ENCODE measurements around the gene PLCXD1. TPM values are rescaled to one million over a fixed set of nuclear protein-coding genes. Genes with fewer than 3 reads are reported as not detected.
A peak's percentile ranks its signal among the peaks of the same experiment; 100 is the strongest.

PLCXD1 gene
- total RNA-seq, 1 donor from 2014 or later: 3.0 TPM

GRCh38 chrX:316351-317325 is 35.5 kb downstream of the PLCXD1 start:
- TF ChIP-seq CTCF (IDR thresholded peaks at IDR 0.05): no peak
- H3K4me1 ChIP-seq: peaks cover 0 to 16% of the 10 kb centered on the region in 2 donors
- no peak for DNase-seq (ENCODE audit: low spot score in 2 of 2)
- intact Hi-C loops (cut with DNase I): no loop called here
- H3K9me3 ChIP-seq: no peaks in the 10 kb centered on the region
- peak overlapping the region in 1 of 2 donors; percentile 96 for H3K27ac ChIP-seq
- H3K4me3 ChIP-seq: no peak overlapping the region
- peaks cover 33 to 45% of the 10 kb centered on the region in 2 donors for H3K36me3 ChIP-seq
- H3K27me3 ChIP-seq: no peaks in the 10 kb centered on the region

GRCh38 chrX:317424-318067 is 36.4 kb downstream of the PLCXD1 start:
- peak overlapping the region; percentile 91 to 96 for H3K27ac ChIP-seq
- no peaks in the 10 kb centered on the region for H3K9me3 ChIP-seq
- H3K4me1 ChIP-seq: peaks cover 0 to 16% of the 10 kb centered on the region in 2 donors
- TF ChIP-seq CTCF (IDR thresholded peaks at IDR 0.05): no peak
- H3K4me3 ChIP-seq: peak overlapping the region; percentile 74 to 98
- no peaks in the 10 kb centered on the region for H3K27me3 ChIP-seq
- peaks cover 24 to 36% of the 10 kb centered on the region in 2 donors for H3K36me3 ChIP-seq
- no peak for DNase-seq (ENCODE audit: low spot score in 2 of 2)
- intact Hi-C loops (cut with DNase I): loop anchor here (1.0 kb wide), 3 partner anchors 70 to 1274 kb away; partner anchors contain the start of genes AKAP17A and SLC25A6

- intact Hi-C loops (cut with DNase I): loop anchor here (1.0 kb wide), 3 partner anchors 69 to 1273 kb away; partner anchors contain the start of genes AKAP17A and SLC25A6
- H3K4me1 ChIP-seq: peaks cover 0 to 16% of the 10 kb centered on the region in 2 donors
- no peak for TF ChIP-seq CTCF (IDR thresholded peaks at IDR 0.05)
- H3K27ac ChIP-seq: peak overlapping the region; percentile 91 to 96
- H3K27me3 ChIP-seq: no peaks in the 10 kb centered on the region
- no peaks in the 10 kb centered on the region for H3K9me3 ChIP-seq
- DNase-seq (ENCODE audit: low spot score in 2 of 2): peak; percentile 97 to 100
- H3K36me3 ChIP-seq: peaks cover 18 to 29% of the 10 kb centered on the region in 2 donors
- H3K4me3 ChIP-seq: peak overlapping the region; percentile 74 to 98
These were observed 37.0 kb downstream of the PLCXD1 start for GRCh38 chrX:318068-318738.

DNA sequence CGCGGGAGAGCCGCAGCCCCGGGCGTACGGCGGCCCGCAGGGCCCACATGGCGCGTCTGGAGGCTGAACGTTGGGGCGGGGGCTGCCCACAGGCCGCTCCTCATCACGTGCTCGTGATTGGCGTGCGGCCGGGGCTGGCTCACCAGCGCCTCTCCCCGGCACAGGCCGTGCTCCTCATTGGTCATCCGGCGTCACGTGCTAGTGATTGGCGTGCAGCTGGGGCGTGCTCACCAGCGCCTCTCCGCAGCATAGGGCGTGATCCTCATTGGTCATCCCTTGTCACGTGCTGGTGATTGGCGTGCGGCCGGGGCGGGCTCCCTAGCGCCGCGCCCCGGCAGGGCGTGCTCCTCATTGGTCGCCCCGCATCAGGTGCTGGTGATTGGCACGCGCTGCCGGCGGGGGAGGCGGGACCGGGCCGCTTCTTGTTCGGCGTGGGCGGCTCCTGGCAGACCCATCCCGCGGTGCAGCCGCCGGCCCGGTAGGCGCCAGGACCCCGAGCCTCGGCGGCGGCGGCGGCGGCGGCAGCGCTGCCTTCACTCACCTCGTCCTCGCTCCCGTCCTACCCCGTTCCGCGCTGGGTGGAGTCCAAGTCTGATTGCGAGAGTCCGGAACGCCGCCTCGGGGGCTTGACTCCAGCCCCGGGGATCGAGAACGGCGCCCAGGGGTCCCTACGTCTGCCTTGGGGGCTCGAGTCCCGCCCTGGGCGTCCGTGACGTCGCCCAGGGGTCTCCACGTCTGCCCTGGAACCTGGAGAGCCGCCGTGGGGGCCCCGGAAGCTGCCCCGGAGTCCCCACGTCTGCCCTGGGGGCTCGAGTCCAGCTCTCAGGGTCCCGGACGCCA is 37.8 kb downstream of the PLCXD1 start, which contains the start of gene GTPBP6:
Gene GTPBP6 (minus strand): TSS at position 58 of the 840 bp plus-strand sequence. CDS start 9 bp downstream, at position 49.
- intact Hi-C loops (cut with DNase I): loop anchor here (1.0 kb wide), 4 partner anchors 36 to 1272 kb away; partner anchors contain the start of genes AKAP17A and SLC25A6
- H3K4me1 ChIP-seq: peaks cover 0 to 16% of the 10 kb centered on the region in 2 donors

More for the DNA sequence above, 37.8 kb downstream of the PLCXD1 start, which contains the start of gene GTPBP6:
- peak; percentile 99 to 100 for DNase-seq (ENCODE audit: low spot score in 2 of 2)
- Histone ChIP-seq H3K27me3 (no peaks in the 10 kb centered on the region), H3K9me3 (no peaks in the 10 kb centered on the region), H3K27ac (peak within 1 kb of the TSS; percentile 91 to 96), H3K4me3 (peak within 1 kb of the TSS; percentile 74 to 98), H3K36me3 (peaks cover 10 to 22% of the 10 kb centered on the region in 2 donors)
- peak in 2 of 3 experiments; percentile 18 to 21 for TF ChIP-seq CTCF (IDR thresholded peaks at IDR 0.05)

All from ascending aorta (tissue), 2 donors.